ENCODE data around the gene PMPCB.
A peak's percentile ranks its signal among the peaks of the same experiment; 100 is the strongest.

The PMPCB gene

DNA sequence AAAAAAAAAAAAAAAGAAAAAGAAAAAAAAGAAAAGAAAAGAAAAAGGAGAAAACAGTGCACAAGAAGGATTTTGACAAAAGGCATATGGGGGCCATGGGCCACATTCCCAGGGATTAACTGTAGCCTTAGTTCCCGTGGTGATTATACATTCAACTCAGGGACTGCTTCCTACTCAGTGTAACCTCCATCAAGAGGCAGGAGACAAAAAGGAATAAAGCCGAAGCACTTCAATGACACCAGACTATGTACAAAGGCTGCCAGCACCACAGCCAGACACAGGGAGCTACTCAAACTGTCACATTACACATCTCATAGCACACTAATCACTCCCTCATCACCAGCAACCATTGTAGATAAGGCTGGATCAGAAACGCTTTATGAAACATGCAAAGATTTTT, 5.1 kb upstream of the PMPCB start:
- TF ChIP-seq, protein P1, sequence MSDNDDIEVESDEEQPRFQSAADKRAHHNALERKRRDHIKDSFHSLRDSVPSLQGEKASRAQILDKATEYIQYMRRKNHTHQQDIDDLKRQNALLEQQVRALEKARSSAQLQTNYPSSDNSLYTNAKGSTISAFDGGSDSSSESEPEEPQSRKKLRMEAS (IDR thresholded peaks at IDR 0.05; ENCODE audit: low read depth, low read length), result no peak
- TF ChIP-seq, protein P2, sequence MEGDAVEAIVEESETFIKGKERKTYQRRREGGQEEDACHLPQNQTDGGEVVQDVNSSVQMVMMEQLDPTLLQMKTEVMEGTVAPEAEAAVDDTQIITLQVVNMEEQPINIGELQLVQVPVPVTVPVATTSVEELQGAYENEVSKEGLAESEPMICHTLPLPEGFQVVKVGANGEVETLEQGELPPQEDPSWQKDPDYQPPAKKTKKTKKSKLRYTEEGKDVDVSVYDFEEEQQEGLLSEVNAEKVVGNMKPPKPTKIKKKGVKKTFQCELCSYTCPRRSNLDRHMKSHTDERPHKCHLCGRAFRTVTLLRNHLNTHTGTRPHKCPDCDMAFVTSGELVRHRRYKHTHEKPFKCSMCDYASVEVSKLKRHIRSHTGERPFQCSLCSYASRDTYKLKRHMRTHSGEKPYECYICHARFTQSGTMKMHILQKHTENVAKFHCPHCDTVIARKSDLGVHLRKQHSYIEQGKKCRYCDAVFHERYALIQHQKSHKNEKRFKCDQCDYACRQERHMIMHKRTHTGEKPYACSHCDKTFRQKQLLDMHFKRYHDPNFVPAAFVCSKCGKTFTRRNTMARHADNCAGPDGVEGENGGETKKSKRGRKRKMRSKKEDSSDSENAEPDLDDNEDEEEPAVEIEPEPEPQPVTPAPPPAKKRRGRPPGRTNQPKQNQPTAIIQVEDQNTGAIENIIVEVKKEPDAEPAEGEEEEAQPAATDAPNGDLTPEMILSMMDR (IDR thresholded peaks at IDR 0.05; ENCODE audit: low read depth, low read length), result no peak
- TF ChIP-seq POLR2A (IDR thresholded peaks at IDR 0.05; ENCODE audit: extremely low read depth, insufficient read length), result no peak
- no peak for TF ChIP-seq MYC (IDR thresholded peaks at IDR 0.05; ENCODE audit: low read depth, low read length)
- no peak overlapping the region for H3K4me3 ChIP-seq (ENCODE audit: low read depth, low read length)
- no peak for DNase-seq (ENCODE audit: low read depth)

- H3K4me3 ChIP-seq (ENCODE audit: low read depth, low read length), result no peak overlapping the region
- no peak for DNase-seq (ENCODE audit: low read depth)
- no peak for TF ChIP-seq MYC (IDR thresholded peaks at IDR 0.05; ENCODE audit: low read depth, low read length)
- TF ChIP-seq, protein P1 (IDR thresholded peaks at IDR 0.05; ENCODE audit: low read depth, low read length), result no peak
- TF ChIP-seq, protein P2 (IDR thresholded peaks at IDR 0.05; ENCODE audit: low read depth, low read length), result no peak
- TF ChIP-seq POLR2A (IDR thresholded peaks at IDR 0.05; ENCODE audit: extremely low read depth, insufficient read length), result no peak
These were observed 3.7 kb upstream of the PMPCB start for GRCh38 chr7:103293526-103293925.

- peak overlapping the region; percentile 81 for H3K4me3 ChIP-seq (ENCODE audit: low read depth, low read length)
- DNase-seq (ENCODE audit: low read depth), result no peak
- no peak for TF ChIP-seq MYC (IDR thresholded peaks at IDR 0.05; ENCODE audit: low read depth, low read length)
- TF ChIP-seq, protein P2 (IDR thresholded peaks at IDR 0.05; ENCODE audit: low read depth, low read length), result no peak
- TF ChIP-seq POLR2A (IDR thresholded peaks at IDR 0.05; ENCODE audit: extremely low read depth, insufficient read length), result no peak
- TF ChIP-seq, protein P1 (IDR thresholded peaks at IDR 0.05; ENCODE audit: low read depth, low read length), result no peak
These were observed 573 bp downstream of the PMPCB start for GRCh38 chr7:103297837-103298179.

- peak; percentile 46 for DNase-seq (ENCODE audit: low read depth)
- H3K4me3 ChIP-seq (ENCODE audit: low read depth, low read length), result peak overlapping the region; percentile 1
- TF ChIP-seq POLR2A (IDR thresholded peaks at IDR 0.05; ENCODE audit: extremely low read depth, insufficient read length) (no peak), MYC (IDR thresholded peaks at IDR 0.05; ENCODE audit: low read depth, low read length) (no peak)
- TF ChIP-seq, protein P1 (IDR thresholded peaks at IDR 0.05; ENCODE audit: low read depth, low read length), result no peak
- TF ChIP-seq, protein P2 (IDR thresholded peaks at IDR 0.05; ENCODE audit: low read depth, low read length), result no peak
These were observed 2.4 kb downstream of the PMPCB start for GRCh38 chr7:103299660-103300059.

- no peak for DNase-seq (ENCODE audit: low read depth)
- no peak overlapping the region for H3K4me3 ChIP-seq (ENCODE audit: low read depth, low read length)
- TF ChIP-seq, protein P2 (IDR thresholded peaks at IDR 0.05; ENCODE audit: low read depth, low read length), result no peak
- TF ChIP-seq POLR2A (IDR thresholded peaks at IDR 0.05; ENCODE audit: extremely low read depth, insufficient read length) (no peak), MYC (IDR thresholded peaks at IDR 0.05; ENCODE audit: low read depth, low read length) (no peak)
- TF ChIP-seq, protein P1 (IDR thresholded peaks at IDR 0.05; ENCODE audit: low read depth, low read length), result no peak
These were observed 4.2 kb downstream of the PMPCB start for GRCh38 chr7:103301441-103301840.

Measured in NB4 (cell line).